Trophoblast cell (in vitro differentiated cells and primary cell): ENCODE results near the gene ALDH7A1.

Experiments used
- DNase-seq, 2 donors: peaks; one replicate each; pipeline ENCODE4 v3.0.0-alpha.2; 2016
- H2AFZ ChIP-seq: 2 replicates; pipeline ENCODE4 v1.6.1; 2013; ENCODE audit warnings: low read length, moderate library complexity, mild to moderate bottlenecking; ENCODE audit not compliant: insufficient read depth, poor library complexity
- H2AK5ac ChIP-seq: 2 replicates; pipeline ENCODE4 v1.6.1; 2013; ENCODE audit warnings: mild to moderate bottlenecking, low read length
- H2BK120ac ChIP-seq: 2 replicates; pipeline ENCODE4 v1.6.1; 2013; ENCODE audit warnings: low read length, mild to moderate bottlenecking, moderate library complexity; ENCODE audit not compliant: insufficient read depth, poor library complexity
- H2BK12ac ChIP-seq: 2 replicates; pipeline ENCODE4 v1.6.1; 2013; ENCODE audit warnings: mild to moderate bottlenecking, low read length, moderate library complexity
- H2BK5ac ChIP-seq: 2 replicates; pipeline ENCODE4 v1.6.1; 2013; ENCODE audit warnings: low read length, low read depth, moderate library complexity, mild to moderate bottlenecking; ENCODE audit not compliant: poor library complexity
- H3K14ac ChIP-seq: 2 replicates; pipeline ENCODE4 v1.6.1; 2013; ENCODE audit warnings: mild to moderate bottlenecking, low read length
- H3K18ac ChIP-seq: 2 replicates; pipeline ENCODE4 v1.6.1; 2013; ENCODE audit warnings: mild to moderate bottlenecking, low read length
- H3K23ac ChIP-seq: 2 replicates; pipeline ENCODE4 v1.6.1; 2013; ENCODE audit warnings: low read length
- H3K27ac ChIP-seq: 2 replicates; pipeline ENCODE4 v1.5.1; 2013; ENCODE audit warnings: low read depth, mild to moderate bottlenecking, inconsistent platforms, low read length, moderate library complexity
- H3K27me3 ChIP-seq: 2 replicates; pipeline ENCODE4 v1.6.1; 2013; ENCODE audit warnings: inconsistent platforms, mild to moderate bottlenecking, low read length, moderate library complexity; ENCODE audit not compliant: insufficient read depth
- H3K36me3 ChIP-seq, 2 experiments: 1 replicate in 1 of 2; 2 replicates in 1 of 2; pipeline ENCODE4 v1.6.1; 2013; ENCODE audit warnings: low read length in 2 of 2, mild to moderate bottlenecking in 2 of 2, moderate library complexity in 1 of 2; ENCODE audit not compliant: insufficient read depth in 2 of 2, control insufficient read depth in 1 of 2
- H3K4ac ChIP-seq: 2 replicates; pipeline ENCODE4 v1.6.1; 2013; ENCODE audit warnings: low read depth, mild to moderate bottlenecking, low read length, moderate library complexity
- H3K4me1 ChIP-seq, 2 experiments: 1 replicate in 1 of 2; 2 replicates in 1 of 2; pipeline ENCODE4 v1.6.1; 2013; ENCODE audit warnings: low read length in 2 of 2, mild to moderate bottlenecking in 2 of 2, moderate library complexity in 1 of 2; ENCODE audit not compliant: insufficient read depth in 2 of 2, control insufficient read depth in 1 of 2
- H3K4me2 ChIP-seq: 2 replicates; pipeline ENCODE4 v1.6.1; 2013; ENCODE audit warnings: inconsistent platforms, mild to moderate bottlenecking, low read length, moderate library complexity
- H3K4me3 ChIP-seq: 2 replicates; pipeline ENCODE4 v1.5.1; 2013; ENCODE audit warnings: mild to moderate bottlenecking, low read depth, low read length, inconsistent platforms
- H3K79me1 ChIP-seq: one replicate; pipeline ENCODE4 v1.6.1; 2013; ENCODE audit warnings: low read length
- H3K79me2 ChIP-seq: 2 replicates; pipeline ENCODE4 v1.6.1; 2013; ENCODE audit warnings: low read length, mild to moderate bottlenecking; ENCODE audit not compliant: control insufficient read depth, insufficient read depth, poor library complexity
- H3K9ac ChIP-seq: 2 replicates; pipeline ENCODE4 v1.6.1; 2013; ENCODE audit warnings: mild to moderate bottlenecking, low read length
- H3K9me3 ChIP-seq: 2 replicates; pipeline ENCODE4 v1.6.1; 2013; ENCODE audit warnings: low read depth, mild to moderate bottlenecking, control low read depth, inconsistent platforms, low read length; ENCODE audit not compliant: insufficient read depth
- H4K12ac ChIP-seq: 2 replicates; pipeline ENCODE4 v1.6.1; 2013; ENCODE audit warnings: low read depth, mild to moderate bottlenecking, low read length, moderate library complexity
- H4K8ac ChIP-seq: 2 replicates; pipeline ENCODE4 v1.6.1; 2013; ENCODE audit warnings: low read depth, mild to moderate bottlenecking, low read length, moderate library complexity
- H4K91ac ChIP-seq: one replicate; pipeline ENCODE4 v1.6.1; 2013; ENCODE audit warnings: low read depth, mild to moderate bottlenecking, low read length, moderate library complexity
- WGBS: extraction: QIAGEN DNeasy Blood & Tissue Kit; methylation state at CpG from one replicate; pipeline ENCODE4 v1.1.7; 2013; ENCODE audit warnings: missing lambda C conversion rate; ENCODE audit not compliant: insufficient read length, insufficient coverage; ENCODE audit errors: extremely low coverage; 5-methylcytosine and 5-hydroxymethylcytosine counted together

Gene ALDH7A1

GRCh38 chr5:126543660-126544059 is 51.4 kb downstream of the ALDH7A1 start:
- Histone ChIP-seq H3K23ac (no peak overlapping the region), H3K4ac (no peak overlapping the region), H3K4me3 (no peak overlapping the region), H3K14ac (no peak overlapping the region), H3K4me2 (no peak overlapping the region), H3K9ac (no peak overlapping the region), H3K79me1 (no peaks in the 10 kb centered on the region), H2BK12ac (no peak overlapping the region), H3K27me3 (no peaks in the 10 kb centered on the region), H2AK5ac (no peak overlapping the region), H4K8ac (no peak overlapping the region), H4K12ac (no peak overlapping the region), H3K36me3 (peaks cover 17 to 20% of the 10 kb centered on the region in 2 experiments), H3K79me2 (no peaks in the 10 kb centered on the region), H3K18ac (no peak overlapping the region), H3K4me1 (no peaks in the 10 kb centered on the region), H3K9me3 (no peaks in the 10 kb centered on the region), H2AFZ (no peak overlapping the region), H2BK5ac (no peak overlapping the region), H2BK120ac (no peak overlapping the region), H4K91ac (no peak overlapping the region), H3K27ac (no peak overlapping the region)
- DNase-seq, result no peak
- WGBS, result no CpG with 5 or more reads among the region's 2 CpGs

GRCh38 chr5:126543009-126543408 is 52.0 kb downstream of the ALDH7A1 start:
- no peak overlapping the region for H3K18ac ChIP-seq
- H4K91ac ChIP-seq, result no peak overlapping the region
- no peaks in the 10 kb centered on the region for H3K79me2 ChIP-seq
- peaks cover 13 to 15% of the 10 kb centered on the region in 2 experiments for H3K36me3 ChIP-seq
- H3K79me1 ChIP-seq, result no peaks in the 10 kb centered on the region
- no peaks in the 10 kb centered on the region for H3K9me3 ChIP-seq
- H3K27ac ChIP-seq, result no peak overlapping the region
- no peak overlapping the region for H3K23ac ChIP-seq
- no peak overlapping the region for H2AFZ ChIP-seq
- no peak overlapping the region for H3K14ac ChIP-seq
- H3K9ac ChIP-seq, result no peak overlapping the region
- H3K4ac ChIP-seq, result no peak overlapping the region
- H2AK5ac ChIP-seq, result no peak overlapping the region
- H4K8ac ChIP-seq, result no peak overlapping the region
- H3K27me3 ChIP-seq, result no peaks in the 10 kb centered on the region
- no peak overlapping the region for H2BK5ac ChIP-seq
- H2BK120ac ChIP-seq, result no peak overlapping the region
- no peak overlapping the region for H3K4me2 ChIP-seq
- H3K4me1 ChIP-seq, result no peaks in the 10 kb centered on the region
- H4K12ac ChIP-seq, result no peak overlapping the region
- H2BK12ac ChIP-seq, result no peak overlapping the region
- no CpG with 5 or more reads among the region's 1 CpG for WGBS
- no peak for DNase-seq
- no peak overlapping the region for H3K4me3 ChIP-seq

- Histone ChIP-seq H3K9ac (no peak overlapping the region), H2AK5ac (no peak overlapping the region), H2BK5ac (no peak overlapping the region), H3K4me2 (no peak overlapping the region), H4K91ac (no peak overlapping the region), H3K4me3 (no peak overlapping the region), H4K8ac (no peak overlapping the region), H3K4me1 (no peaks in the 10 kb centered on the region), H3K18ac (no peak overlapping the region), H2BK12ac (no peak overlapping the region), H3K14ac (no peak overlapping the region), H3K23ac (no peak overlapping the region), H2BK120ac (no peak overlapping the region), H3K4ac (no peak overlapping the region), H3K36me3 (peaks cover 11 to 13% of the 10 kb centered on the region in 2 experiments), H2AFZ (no peak overlapping the region), H4K12ac (no peak overlapping the region), H3K79me1 (no peaks in the 10 kb centered on the region), H3K27ac (no peak overlapping the region), H3K79me2 (no peaks in the 10 kb centered on the region), H3K9me3 (no peaks in the 10 kb centered on the region), H3K27me3 (no peaks in the 10 kb centered on the region)
- WGBS, result no CpG with 5 or more reads among the region's 2 CpGs
- no peak for DNase-seq
These were observed 52.6 kb downstream of the ALDH7A1 start for GRCh38 chr5:126542441-126542840.

GRCh38 chr5:126540631-126541030 is 54.4 kb downstream of the ALDH7A1 start:
- Histone ChIP-seq H3K14ac (no peak overlapping the region), H3K18ac (no peak overlapping the region), H3K23ac (no peak overlapping the region), H2AK5ac (no peak overlapping the region), H2BK5ac (no peak overlapping the region), H3K4me2 (no peak overlapping the region), H4K8ac (no peak overlapping the region), H3K9me3 (no peaks in the 10 kb centered on the region), H2BK12ac (no peak overlapping the region), H3K4me1 (no peaks in the 10 kb centered on the region), H3K4ac (no peak overlapping the region), H2BK120ac (no peak overlapping the region), H4K12ac (no peak overlapping the region), H2AFZ (no peak overlapping the region), H3K27ac (no peak overlapping the region), H3K9ac (no peak overlapping the region), H4K91ac (no peak overlapping the region), H3K79me1 (no peaks in the 10 kb centered on the region), H3K27me3 (no peaks in the 10 kb centered on the region), H3K36me3 (peaks cover 5 to 6% of the 10 kb centered on the region in 2 experiments), H3K79me2 (no peaks in the 10 kb centered on the region), H3K4me3 (no peak overlapping the region)
- DNase-seq, result no peak
- WGBS, result no CpG with 5 or more reads among the region's 5 CpGs
